G401.6 (cell line): Measurements from ENCODE around the gene SYT7.

Source experiments
- FAIRE-seq: peaks from 2 replicates; lab custom pipeline; 2012; peaks lifted over from hg19 to GRCh38; lab: Jason Lieb, UNC

Gene SYT7

GRCh38 chr11:61609000-61609979 lies 28.4 kb upstream of the SYT7 start:
- no peak for FAIRE-seq

- no peak for FAIRE-seq
These were observed 27.2 kb upstream of the SYT7 start for GRCh38 chr11:61607920-61608599.

GRCh38 chr11:61607426-61607825 lies 26.6 kb upstream of the SYT7 start:
- no peak for FAIRE-seq

- FAIRE-seq, result no peak
These were observed 22.8 kb upstream of the SYT7 start for GRCh38 chr11:61603667-61604066.

- no peak for FAIRE-seq
These were observed 22.1 kb upstream of the SYT7 start for GRCh38 chr11:61602775-61603569.

- no peak for FAIRE-seq
These were observed 20.6 kb upstream of the SYT7 start for GRCh38 chr11:61601512-61601911.

- FAIRE-seq, result no peak
These were observed 19.3 kb upstream of the SYT7 start for GRCh38 chr11:61599968-61600710.

- no peak for FAIRE-seq
These were observed 18.3 kb upstream of the SYT7 start for GRCh38 chr11:61598886-61599868.

GRCh38 chr11:61598374-61598773 lies 17.5 kb upstream of the SYT7 start:
- no peak for FAIRE-seq

GRCh38 chr11:61596990-61597389 lies 16.1 kb upstream of the SYT7 start:
- no peak for FAIRE-seq

GRCh38 chr11:61596542-61596941 lies 15.7 kb upstream of the SYT7 start:
- no peak for FAIRE-seq

- FAIRE-seq, result no peak
These were observed 14.0 kb upstream of the SYT7 start for GRCh38 chr11:61594907-61595257.

GRCh38 chr11:61593151-61593550 lies 12.3 kb upstream of the SYT7 start:
- no peak for FAIRE-seq

- FAIRE-seq, result no peak
These were observed 11.3 kb upstream of the SYT7 start for GRCh38 chr11:61592176-61592575.

GRCh38 chr11:61589961-61590360 lies 9.1 kb upstream of the SYT7 start:
- FAIRE-seq, result no peak

GRCh38 chr11:61588728-61589191 lies 7.9 kb upstream of the SYT7 start:
- no peak for FAIRE-seq

- no peak for FAIRE-seq
These were observed 7.3 kb upstream of the SYT7 start for GRCh38 chr11:61587951-61588727.

- FAIRE-seq, result no peak
These were observed 6.7 kb upstream of the SYT7 start for GRCh38 chr11:61587541-61587941.

GRCh38 chr11:61586792-61587430 lies 6.0 kb upstream of the SYT7 start:
- no peak for FAIRE-seq
